ENCODE data around the gene ANGPTL8. TPM values are rescaled to one million over a fixed set of nuclear protein-coding genes. Genes with fewer than 3 reads are reported as not detected.

Gene ANGPTL8
- total RNA-seq, 2 experiments from 2014 or later: not detected

Other genes with a start within 250 kb of the ANGPTL8 start
- 10 to 100 TPM; 71.3 to 81.6 TPM for gene LDLR, start 150.2 kb upstream of the ANGPTL8 start, total RNA-seq
- 10 to 100 TPM; 64.1 to 70.3 TPM for gene SPC24, start 83.8 kb upstream of the ANGPTL8 start, total RNA-seq
- gene KANK2, start 42.1 kb upstream of the ANGPTL8 start, total RNA-seq: 1 to 10 TPM; 2.0 to 2.5 TPM
- 1 to 10 TPM; 5.8 to 5.9 TPM for gene DOCK6, start 22.9 kb downstream of the ANGPTL8 start, total RNA-seq
- gene TSPAN16, start 56.5 kb downstream of the ANGPTL8 start, total RNA-seq: not detected
- 10 to 100 TPM; 12.5 to 14.4 TPM for gene RAB3D, start 100.0 kb downstream of the ANGPTL8 start, total RNA-seq
- gene TMEM205, start 106.6 kb downstream of the ANGPTL8 start, total RNA-seq: 10 to 100 TPM; 31.1 to 33.2 TPM
- 10 to 100 TPM; 16.0 to 18.0 TPM for gene CCDC159, start 106.9 kb downstream of the ANGPTL8 start, total RNA-seq
- 1 to 10 TPM; 3.6 to 4.7 TPM for gene PLPPR2, start 115.8 kb downstream of the ANGPTL8 start, total RNA-seq
- 1 to 10 TPM; 1.5 to 1.7 TPM for gene SWSAP1, start 135.0 kb downstream of the ANGPTL8 start, total RNA-seq
- 1 to 10 TPM; 8.6 to 9.0 TPM for gene EPOR, start 144.7 kb downstream of the ANGPTL8 start, total RNA-seq
- gene RGL3, start 179.7 kb downstream of the ANGPTL8 start, total RNA-seq: not detected
- under 1 TPM; 0.15 to 0.26 TPM for gene ODAD3, start 195.5 kb downstream of the ANGPTL8 start, total RNA-seq
- gene PRKCSH, start 196.0 kb downstream of the ANGPTL8 start, total RNA-seq: 100 to 1,000 TPM; 260 to 264 TPM
- gene ELAVL3, start 241.4 kb downstream of the ANGPTL8 start, total RNA-seq: not detected

All from activated CD4-positive, alpha-beta memory T cell treated with anti-CD3 and anti-CD28 coated beads for 36 hours (primary cell).